ENCODE measurements around the gene LARGE2. TPM values are rescaled to one million over a fixed set of nuclear protein-coding genes. Genes with fewer than 3 reads are reported as not detected.

The LARGE2 gene
- total and polyA plus RNA-seq, 2 donors: 3.5 to 12.2 TPM

DNA sequence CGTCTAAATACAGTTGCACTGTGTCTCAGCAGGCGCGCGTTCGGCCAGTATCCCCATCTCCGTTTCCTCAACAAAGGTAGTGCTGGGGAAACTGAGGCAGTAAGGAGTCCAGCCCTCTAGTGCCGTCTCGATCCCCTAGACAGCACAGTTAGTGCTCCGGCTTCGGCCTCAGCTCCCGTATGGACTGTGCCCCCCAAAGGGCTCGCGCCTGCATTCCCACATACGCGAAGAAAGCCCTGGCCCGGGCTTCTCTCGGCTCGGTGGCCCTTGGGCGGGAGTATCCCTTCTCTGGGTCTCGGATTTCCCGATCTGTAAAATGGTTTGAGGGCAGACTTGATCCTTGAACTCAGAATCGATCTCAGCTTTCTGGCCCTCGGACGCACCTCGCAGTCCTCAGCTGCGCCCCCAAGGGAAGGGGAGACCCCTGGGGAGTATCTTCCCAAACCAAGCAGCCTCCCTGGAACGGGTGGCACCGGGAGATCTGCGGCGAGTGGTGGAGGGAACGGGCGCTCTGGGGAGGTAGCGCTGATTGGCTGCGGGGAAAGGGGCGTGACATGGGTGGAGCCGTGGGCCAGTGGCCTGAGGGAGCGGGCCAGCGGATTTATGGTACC is 4.0 kb upstream of the LARGE2 start:
- peak overlapping the region; percentile 94 to 98 for H3K27ac ChIP-seq (ENCODE audit: low read depth in 1 of 2, low read length in 1 of 2)
- peaks cover 0 to 7% of the 10 kb centered on the region in 2 donors for H3K9me3 ChIP-seq (ENCODE audit: control insufficient read depth in 2 of 2, insufficient read depth in 1 of 2, low read length in 1 of 2)
- under 1% methylated on average over 38 of the region's 38 CpGs for WGBS
- H3K27me3 ChIP-seq (ENCODE audit: control insufficient read depth in 2 of 2, insufficient read depth in 1 of 2, low read length in 1 of 2): peaks cover 29 to 47% of the 10 kb centered on the region in 2 donors
- peak in 3 of 9 donors; percentile 21 to 48 (median 32) for DNase-seq (ENCODE audit: low read depth in 6 of 9, low spot score in 9 of 9)
- H3K36me3 ChIP-seq (ENCODE audit: control insufficient read depth in 2 of 2, insufficient read depth in 2 of 2, low read length in 1 of 2): peaks cover 21 to 26% of the 10 kb centered on the region in 2 donors
- H3K4me1 ChIP-seq (ENCODE audit: control insufficient read depth in 2 of 2, insufficient read depth in 2 of 2, low read length in 2 of 2): peaks cover 18 to 28% of the 10 kb centered on the region in 2 donors
- peak overlapping the region; percentile 83 to 88 for H3K4me3 ChIP-seq (ENCODE audit: low read length in 2 of 2)

DNA sequence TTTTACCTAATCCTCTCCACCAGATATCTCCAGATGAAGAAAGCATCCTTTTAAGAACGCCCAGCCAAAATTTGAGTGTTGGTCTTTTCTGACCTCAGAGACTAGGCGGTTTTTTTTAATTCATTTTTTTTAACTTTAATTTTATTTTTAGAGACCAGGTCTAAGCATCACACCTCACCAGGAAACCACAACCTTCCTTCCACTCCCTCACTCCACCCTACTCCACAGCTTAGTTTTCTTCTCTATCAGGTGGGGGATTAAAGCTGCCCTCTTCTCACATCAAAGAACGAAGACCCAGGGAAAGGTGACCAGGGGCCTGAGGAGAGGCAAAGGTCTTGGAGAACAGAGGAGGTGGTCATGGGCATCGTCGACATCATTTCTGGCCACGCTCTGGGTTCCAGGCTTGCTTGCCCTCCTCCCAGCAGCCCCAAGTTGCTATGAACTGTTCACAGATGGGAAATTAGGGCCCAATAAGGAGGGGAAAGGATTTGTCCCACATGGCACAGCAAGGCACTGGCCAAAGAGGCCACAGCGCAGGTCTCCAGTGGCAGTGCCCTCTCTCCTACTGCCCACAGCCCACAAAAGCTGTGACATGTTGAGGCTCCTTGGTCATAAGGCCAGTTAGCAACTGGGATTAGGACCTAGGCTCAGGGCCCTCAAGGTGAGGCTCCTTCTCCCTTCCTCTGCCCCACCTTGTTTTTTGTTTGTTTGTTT is 3.3 kb upstream of the LARGE2 start:
- no peak overlapping the region for H3K27ac ChIP-seq (ENCODE audit: low read depth in 1 of 2, low read length in 1 of 2)
- peaks cover 18 to 28% of the 10 kb centered on the region in 2 donors for H3K4me1 ChIP-seq (ENCODE audit: control insufficient read depth in 2 of 2, insufficient read depth in 2 of 2, low read length in 2 of 2)
- H3K4me3 ChIP-seq (ENCODE audit: low read length in 2 of 2): peak overlapping the region; percentile 83 to 88
- 41% methylated on average over 7 of the region's 7 CpGs for WGBS
- H3K27me3 ChIP-seq (ENCODE audit: control insufficient read depth in 2 of 2, insufficient read depth in 1 of 2, low read length in 1 of 2): peaks cover 33 to 53% of the 10 kb centered on the region in 2 donors
- H3K36me3 ChIP-seq (ENCODE audit: control insufficient read depth in 2 of 2, insufficient read depth in 2 of 2, low read length in 1 of 2): peaks cover 14 to 20% of the 10 kb centered on the region in 2 donors
- peaks cover 0 to 7% of the 10 kb centered on the region in 2 donors for H3K9me3 ChIP-seq (ENCODE audit: control insufficient read depth in 2 of 2, insufficient read depth in 1 of 2, low read length in 1 of 2)
- no peak for DNase-seq (ENCODE audit: low read depth in 6 of 9, low spot score in 9 of 9)

DNA sequence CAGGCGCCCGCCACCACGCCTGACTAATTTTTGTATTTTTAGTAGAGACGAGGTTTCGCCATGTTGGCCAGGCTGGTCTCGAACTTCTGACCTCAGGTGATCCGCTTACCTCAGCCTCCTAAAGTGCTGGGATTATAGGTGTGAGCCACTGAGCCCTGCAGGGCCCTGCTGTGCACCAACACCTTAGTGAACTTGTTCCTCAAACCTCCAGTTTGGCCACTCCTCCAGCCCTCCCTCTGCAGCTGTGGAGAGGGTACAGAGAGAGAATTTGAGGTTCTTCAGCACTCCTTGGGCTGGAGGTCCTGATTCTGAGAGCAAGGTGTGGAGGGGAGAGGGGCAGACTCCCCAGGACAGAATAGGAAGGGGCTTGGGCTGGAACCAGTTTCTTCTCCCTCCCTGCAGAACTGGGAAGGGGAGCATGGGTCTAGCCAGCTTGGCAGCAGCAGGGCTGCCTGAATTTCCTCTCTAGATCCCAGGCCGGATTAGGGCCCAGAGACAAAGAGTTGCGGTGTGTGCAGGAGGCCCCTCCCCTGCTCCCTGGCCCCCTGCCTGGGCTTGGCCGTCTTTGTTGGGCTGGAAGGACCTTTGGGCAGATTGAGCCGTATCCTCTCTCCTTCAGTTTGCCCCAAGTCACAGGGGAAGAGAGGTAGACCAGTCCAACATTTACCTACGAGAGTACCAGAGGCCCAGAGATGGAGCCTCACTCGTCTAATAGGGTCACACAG is 2.5 kb upstream of the LARGE2 start:
- no peak overlapping the region for H3K27ac ChIP-seq (ENCODE audit: low read depth in 1 of 2, low read length in 1 of 2)
- DNase-seq (ENCODE audit: low read depth in 6 of 9, low spot score in 9 of 9): no peak
- peaks cover 0 to 7% of the 10 kb centered on the region in 2 donors for H3K9me3 ChIP-seq (ENCODE audit: control insufficient read depth in 2 of 2, insufficient read depth in 1 of 2, low read length in 1 of 2)
- H3K27me3 ChIP-seq (ENCODE audit: control insufficient read depth in 2 of 2, insufficient read depth in 1 of 2, low read length in 1 of 2): peaks cover 40 to 62% of the 10 kb centered on the region in 2 donors
- H3K36me3 ChIP-seq (ENCODE audit: control insufficient read depth in 2 of 2, insufficient read depth in 2 of 2, low read length in 1 of 2): peaks cover 6 to 11% of the 10 kb centered on the region in 2 donors
- H3K4me1 ChIP-seq (ENCODE audit: control insufficient read depth in 2 of 2, insufficient read depth in 2 of 2, low read length in 2 of 2): peaks cover 18 to 28% of the 10 kb centered on the region in 2 donors
- WGBS: 85% methylated on average over 13 of the region's 13 CpGs
- H3K4me3 ChIP-seq (ENCODE audit: low read length in 2 of 2): no peak overlapping the region

DNA sequence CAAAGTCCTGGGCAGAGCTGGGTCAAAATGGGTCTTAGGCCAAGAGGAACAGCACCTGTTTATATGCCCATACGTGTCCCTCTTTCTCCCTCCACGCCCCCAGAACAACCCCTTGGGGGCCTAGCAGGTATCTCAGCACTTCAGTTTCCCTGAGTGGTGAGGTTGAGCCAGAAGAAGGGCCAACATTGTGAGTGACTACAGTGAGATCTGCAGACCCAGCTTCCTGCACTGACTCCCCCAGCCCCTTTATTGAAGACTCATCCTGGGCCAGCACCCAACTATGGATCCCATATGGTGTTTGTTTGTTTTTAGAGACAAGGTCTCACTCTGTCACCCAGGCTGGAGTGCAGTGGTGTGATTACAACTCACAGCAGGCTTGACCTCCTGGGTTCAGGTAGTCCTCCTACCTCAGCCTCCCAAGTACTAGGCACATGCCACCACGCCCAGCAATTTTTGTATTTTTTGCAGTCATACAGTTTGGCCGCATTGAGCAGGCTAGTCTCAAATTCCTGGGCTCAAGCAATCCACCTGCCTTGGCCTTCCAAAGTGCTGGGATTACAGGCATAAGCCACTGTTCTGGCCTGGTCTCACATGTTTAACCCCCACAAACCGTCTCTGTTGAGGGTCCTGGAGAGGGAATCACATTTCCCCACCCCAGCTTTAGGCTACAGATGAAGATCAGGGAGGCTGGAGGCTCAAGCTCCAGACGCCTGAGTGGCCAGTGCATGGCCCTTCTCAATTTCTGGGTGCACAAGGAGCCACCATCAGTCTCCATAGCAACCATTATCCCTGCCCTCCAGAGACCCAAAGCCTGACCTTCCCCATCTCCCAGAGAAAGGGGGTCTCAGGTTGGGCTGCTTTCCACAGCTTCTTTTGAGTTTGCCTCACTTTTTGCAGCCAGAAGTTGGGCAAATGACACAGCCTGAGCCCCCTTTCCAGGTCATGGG is 1.7 kb upstream of the LARGE2 start:
- H3K9me3 ChIP-seq (ENCODE audit: control insufficient read depth in 2 of 2, insufficient read depth in 1 of 2, low read length in 1 of 2): peaks cover 0 to 7% of the 10 kb centered on the region in 2 donors
- peaks cover 18 to 28% of the 10 kb centered on the region in 2 donors for H3K4me1 ChIP-seq (ENCODE audit: control insufficient read depth in 2 of 2, insufficient read depth in 2 of 2, low read length in 2 of 2)
- no peak overlapping the region for H3K4me3 ChIP-seq (ENCODE audit: low read length in 2 of 2)
- H3K27ac ChIP-seq (ENCODE audit: low read depth in 1 of 2, low read length in 1 of 2): no peak overlapping the region
- peaks cover 0 to 3% of the 10 kb centered on the region in 2 donors for H3K36me3 ChIP-seq (ENCODE audit: control insufficient read depth in 2 of 2, insufficient read depth in 2 of 2, low read length in 1 of 2)
- peaks cover 40 to 69% of the 10 kb centered on the region in 2 donors for H3K27me3 ChIP-seq (ENCODE audit: control insufficient read depth in 2 of 2, insufficient read depth in 1 of 2, low read length in 1 of 2)
- WGBS: 94% methylated on average over 6 of the region's 6 CpGs
- no peak for DNase-seq (ENCODE audit: low read depth in 6 of 9, low spot score in 9 of 9)

DNA sequence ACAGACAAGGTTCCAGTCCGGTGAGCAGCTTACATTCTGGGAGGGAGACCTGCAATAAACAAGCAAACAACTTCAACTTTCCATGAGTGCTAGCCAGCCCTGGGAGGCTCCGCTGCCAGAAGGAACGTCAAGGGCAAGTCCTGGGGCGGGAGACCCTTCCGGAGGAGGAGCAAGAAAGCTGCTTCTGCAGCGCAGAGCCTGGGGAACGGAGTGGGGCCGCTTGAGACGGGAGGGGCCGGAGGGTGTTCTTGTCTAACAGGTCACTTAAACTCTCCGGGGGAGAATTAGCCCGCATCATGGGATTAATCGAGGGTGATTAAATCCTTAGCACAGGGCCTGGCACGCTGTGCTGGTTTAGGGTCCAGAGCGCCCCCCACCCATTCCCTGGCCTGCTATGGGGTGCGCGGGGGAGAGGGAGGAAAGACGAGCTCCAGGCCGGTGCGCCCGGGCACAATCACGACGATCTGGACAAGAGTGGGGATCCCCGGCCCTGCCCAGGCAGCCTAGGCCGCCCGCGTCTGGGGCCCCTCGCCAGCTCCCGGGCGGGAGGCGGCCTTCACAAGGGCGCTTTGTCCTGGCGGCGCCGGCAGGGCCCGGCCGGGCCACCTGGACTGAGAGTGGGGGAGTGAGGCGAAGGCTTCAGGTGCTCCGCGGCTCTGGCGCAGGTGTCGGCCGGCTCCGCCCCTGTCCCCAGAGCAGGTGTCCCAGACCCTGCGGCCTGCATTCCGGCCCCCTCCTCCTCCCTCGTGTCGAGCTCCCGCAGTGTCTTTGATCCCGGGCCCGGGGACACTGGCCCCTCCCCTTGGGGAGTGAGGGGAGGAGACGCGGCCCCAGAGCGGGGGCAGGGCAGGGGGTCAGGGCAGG is 663 bp upstream of the LARGE2 start:
- DNase-seq (ENCODE audit: low read depth in 6 of 9, low spot score in 9 of 9): no peak
- H3K4me3 ChIP-seq (ENCODE audit: low read length in 2 of 2): peak overlapping the region in 1 of 2 donors; percentile 45
- H3K27me3 ChIP-seq (ENCODE audit: control insufficient read depth in 2 of 2, insufficient read depth in 1 of 2, low read length in 1 of 2): peaks cover 40 to 76% of the 10 kb centered on the region in 2 donors
- peaks cover 17 to 25% of the 10 kb centered on the region in 2 donors for H3K4me1 ChIP-seq (ENCODE audit: control insufficient read depth in 2 of 2, insufficient read depth in 2 of 2, low read length in 2 of 2)
- WGBS: 57% methylated on average over 54 of the region's 54 CpGs
- H3K27ac ChIP-seq (ENCODE audit: low read depth in 1 of 2, low read length in 1 of 2): no peak overlapping the region
- H3K9me3 ChIP-seq (ENCODE audit: control insufficient read depth in 2 of 2, insufficient read depth in 1 of 2, low read length in 1 of 2): peaks cover 0 to 7% of the 10 kb centered on the region in 2 donors
- no peaks in the 10 kb centered on the region for H3K36me3 ChIP-seq (ENCODE audit: control insufficient read depth in 2 of 2, insufficient read depth in 2 of 2, low read length in 1 of 2)

DNA sequence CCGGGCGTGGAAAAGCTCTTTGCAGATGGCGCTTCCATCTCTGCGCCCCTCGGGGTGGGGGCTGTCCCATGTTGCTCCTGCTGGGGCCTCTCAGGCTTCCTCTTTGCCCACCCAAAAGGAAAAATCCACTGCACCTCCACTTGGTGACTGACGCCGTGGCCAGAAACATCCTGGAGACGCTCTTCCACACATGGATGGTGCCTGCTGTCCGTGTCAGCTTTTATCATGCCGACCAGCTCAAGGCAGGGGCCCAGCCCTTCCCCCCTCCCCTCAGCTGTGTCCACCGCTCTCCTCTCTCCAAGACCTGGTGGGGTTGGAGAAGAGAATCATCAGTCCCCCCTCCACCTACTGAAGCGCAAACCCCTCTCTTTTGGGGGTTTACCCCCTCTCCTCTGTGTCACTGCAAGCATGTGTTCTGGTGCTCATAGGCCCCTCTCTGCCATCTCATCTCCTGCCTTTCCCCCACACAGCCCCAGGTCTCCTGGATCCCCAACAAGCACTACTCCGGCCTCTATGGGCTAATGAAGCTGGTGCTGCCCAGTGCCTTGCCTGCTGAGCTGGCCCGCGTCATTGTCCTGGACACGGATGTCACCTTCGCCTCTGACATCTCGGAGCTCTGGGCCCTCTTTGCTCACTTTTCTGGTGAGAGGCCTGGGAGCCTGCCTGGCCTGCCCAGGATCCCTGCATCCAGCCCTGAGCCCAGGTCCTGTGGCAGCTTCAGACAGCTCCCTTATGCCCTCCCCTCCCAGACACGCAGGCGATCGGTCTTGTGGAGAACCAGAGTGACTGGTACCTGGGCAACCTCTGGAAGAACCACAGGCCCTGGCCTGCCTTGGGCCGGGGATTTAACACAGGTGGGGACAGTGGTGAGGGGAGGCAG is 1.8 kb downstream of the LARGE2 start:
- H3K36me3 ChIP-seq (ENCODE audit: control insufficient read depth in 2 of 2, insufficient read depth in 2 of 2, low read length in 1 of 2): no peaks in the 10 kb centered on the region
- H3K27me3 ChIP-seq (ENCODE audit: control insufficient read depth in 2 of 2, insufficient read depth in 1 of 2, low read length in 1 of 2): peaks cover 40 to 69% of the 10 kb centered on the region in 2 donors
- no peak overlapping the region for H3K27ac ChIP-seq (ENCODE audit: low read depth in 1 of 2, low read length in 1 of 2)
- peaks cover 7 to 9% of the 10 kb centered on the region in 2 donors for H3K4me1 ChIP-seq (ENCODE audit: control insufficient read depth in 2 of 2, insufficient read depth in 2 of 2, low read length in 2 of 2)
- H3K9me3 ChIP-seq (ENCODE audit: control insufficient read depth in 2 of 2, insufficient read depth in 1 of 2, low read length in 1 of 2): peaks cover 0 to 7% of the 10 kb centered on the region in 2 donors
- 83% methylated on average over 22 of the region's 22 CpGs for WGBS
- DNase-seq (ENCODE audit: low read depth in 6 of 9, low spot score in 9 of 9): no peak
- no peak overlapping the region for H3K4me3 ChIP-seq (ENCODE audit: low read length in 2 of 2)

DNA sequence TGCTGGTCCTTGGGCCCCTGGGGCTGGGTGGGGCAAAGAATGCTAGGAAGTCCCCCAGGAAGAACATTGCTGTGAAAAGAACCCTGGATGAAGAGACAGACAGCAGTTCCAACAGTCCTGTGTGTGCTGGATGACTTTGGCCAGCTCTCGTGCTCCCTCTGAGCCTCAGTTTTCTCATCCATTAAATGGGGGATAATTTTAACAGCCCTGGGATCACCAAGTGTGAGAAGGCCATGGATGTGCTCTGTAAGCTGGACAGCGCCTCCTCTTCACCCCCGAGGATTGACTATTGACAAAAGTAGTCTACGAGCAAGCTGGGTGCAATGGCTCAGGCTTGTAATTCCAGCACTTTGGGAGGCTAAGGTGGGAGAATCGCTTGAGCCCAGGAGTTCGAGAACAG is 2.5 kb downstream of the LARGE2 start:
- 97% methylated on average over 6 of the region's 6 CpGs for WGBS
- no peak for DNase-seq (ENCODE audit: low read depth in 6 of 9, low spot score in 9 of 9)
- Histone ChIP-seq H3K4me3 (ENCODE audit: low read length in 2 of 2) (no peak overlapping the region), H3K4me1 (ENCODE audit: control insufficient read depth in 2 of 2, insufficient read depth in 2 of 2, low read length in 2 of 2) (peaks cover 9 to 10% of the 10 kb centered on the region in 2 donors), H3K9me3 (ENCODE audit: control insufficient read depth in 2 of 2, insufficient read depth in 1 of 2, low read length in 1 of 2) (peaks cover 0 to 7% of the 10 kb centered on the region in 2 donors), H3K36me3 (ENCODE audit: control insufficient read depth in 2 of 2, insufficient read depth in 2 of 2, low read length in 1 of 2) (no peaks in the 10 kb centered on the region), H3K27me3 (ENCODE audit: control insufficient read depth in 2 of 2, insufficient read depth in 1 of 2, low read length in 1 of 2) (peaks cover 40 to 64% of the 10 kb centered on the region in 2 donors), H3K27ac (ENCODE audit: low read depth in 1 of 2, low read length in 1 of 2) (no peak overlapping the region)
